GM19324 (cell line): Measurements from ENCODE around the gene PPA1.
"Not testable (repeated sequence)": the region's sequence is repeated elsewhere in the genome, so short reads cannot be mapped to it uniquely, and the experiment has no call there.

ENCODE experiments used
- ATAC-seq: cut with Tn5 transposase; IDR thresholded peaks from one replicate; pipeline ENCODE4 v1.9.1; 2021; ENCODE audit warnings: mild to moderate bottlenecking, moderate library complexity; ENCODE audit not compliant: unreplicated experiment, low FRiP score

Gene PPA1

DNA sequence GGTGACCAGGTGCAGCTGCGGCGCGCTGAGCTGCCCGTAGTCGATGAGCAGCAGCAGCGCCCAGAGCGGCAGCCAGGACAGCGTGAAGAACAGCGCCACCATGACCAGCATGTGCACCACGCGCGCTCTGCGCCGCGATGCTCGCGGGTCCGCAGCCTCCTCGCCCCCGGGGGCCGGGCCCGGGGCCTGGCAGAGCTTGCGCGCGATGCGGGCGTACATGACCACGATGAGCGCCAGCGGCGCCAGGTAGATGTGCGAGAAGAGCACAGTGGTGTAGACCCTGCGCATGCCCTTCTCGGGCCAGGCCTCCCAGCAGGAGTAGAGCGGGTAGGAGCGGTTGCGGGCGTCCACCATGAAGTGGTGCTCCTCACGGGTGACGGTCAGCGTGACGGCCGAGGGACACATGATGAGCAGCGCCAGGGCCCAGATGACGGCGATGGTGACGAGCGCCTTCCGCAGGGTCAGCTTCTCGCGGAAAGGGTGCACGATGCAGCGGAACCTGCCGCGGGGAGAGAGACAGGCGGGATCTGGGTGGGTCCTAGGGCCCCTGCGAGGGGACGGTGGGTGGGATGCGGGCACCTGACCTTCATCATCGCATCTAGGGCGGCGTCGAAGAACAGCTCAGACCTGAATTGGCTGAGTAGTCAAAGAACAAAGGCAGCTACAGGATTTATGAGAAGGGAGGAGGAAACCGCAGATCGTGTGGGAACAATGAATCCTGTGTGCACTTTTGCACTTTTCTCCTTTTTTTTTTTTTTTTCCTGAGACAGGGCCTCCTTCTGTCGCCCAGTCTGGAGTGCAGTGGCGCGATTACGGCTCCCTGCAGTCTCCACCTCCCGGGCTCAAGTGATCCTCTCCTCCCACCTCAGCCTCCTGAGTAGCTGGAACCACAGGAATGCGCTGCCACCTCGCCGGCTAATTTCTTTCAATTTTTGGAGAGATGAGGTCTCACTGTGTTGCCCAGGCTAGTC, 22.4 kb upstream of the PPA1 start:
- no peak for ATAC-seq

DNA sequence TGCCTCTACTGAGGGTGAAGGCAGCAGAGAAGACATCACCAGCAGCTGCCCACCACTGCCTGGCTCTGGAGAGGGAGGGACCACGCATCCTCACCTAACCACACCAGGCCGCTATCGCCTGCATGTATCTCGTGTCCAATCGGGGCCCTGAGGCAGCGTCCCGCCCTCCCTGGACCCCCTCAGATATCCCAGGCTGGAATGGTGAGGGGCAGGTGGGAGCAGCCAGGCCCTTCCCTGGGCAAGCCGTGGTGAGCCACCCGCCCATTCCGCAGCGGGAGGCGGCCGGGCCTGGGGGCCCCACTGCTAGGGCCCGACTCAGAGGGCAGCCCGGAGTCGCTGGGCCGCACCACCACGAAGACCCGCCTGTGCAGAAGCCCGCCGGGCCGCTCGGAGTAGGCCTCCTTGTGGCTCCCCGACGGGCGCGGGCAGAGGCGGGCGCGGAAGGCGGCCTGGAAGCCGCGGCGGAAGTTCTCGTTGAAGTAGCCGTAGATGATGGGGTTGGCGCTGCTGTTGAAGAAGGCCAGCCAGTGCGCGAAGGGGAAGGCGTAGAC, 21.6 kb upstream of the PPA1 start:
- no peak for ATAC-seq

DNA sequence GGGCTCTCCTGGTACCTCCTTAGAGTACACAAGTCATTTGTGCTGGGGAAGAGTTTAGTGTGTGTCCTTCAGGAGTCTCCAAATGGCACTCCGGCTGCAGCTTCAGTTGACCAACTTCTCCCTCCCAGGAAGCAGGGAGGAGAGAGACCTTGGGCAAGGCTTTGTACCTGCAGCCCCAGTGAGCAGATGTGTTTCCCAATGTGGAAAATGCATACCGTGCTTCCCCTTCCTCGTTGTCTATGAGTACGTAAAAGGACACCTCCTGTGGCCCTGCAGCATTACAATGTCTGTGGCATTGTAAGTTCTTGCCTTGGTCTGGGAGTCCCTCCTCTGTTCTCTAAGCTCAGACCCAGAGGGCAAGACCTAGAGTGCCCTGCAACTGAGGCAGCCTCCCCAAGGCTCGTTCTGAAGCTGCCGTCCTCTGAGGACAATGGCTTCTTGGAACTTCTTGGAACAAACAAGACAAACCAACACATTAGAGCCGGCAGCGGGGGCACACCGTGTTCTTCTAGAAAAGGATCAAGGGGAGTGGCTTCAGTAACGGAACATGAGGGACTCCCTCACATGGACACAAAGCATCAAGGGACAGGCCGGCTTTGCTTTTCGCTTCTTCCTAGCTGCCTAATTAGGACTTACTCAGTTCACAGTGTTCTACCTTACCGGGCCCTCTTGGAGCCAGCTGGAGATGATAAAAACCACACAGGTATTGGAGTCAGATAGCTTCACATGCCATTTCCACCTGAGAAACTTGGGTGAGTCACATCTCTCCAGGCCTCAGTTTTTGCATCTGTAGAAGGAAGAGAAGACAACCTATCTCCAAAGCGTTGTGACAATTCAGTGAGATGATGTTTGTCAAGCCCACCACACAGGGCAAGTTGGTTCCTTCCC, 20.9 kb upstream of the PPA1 start:
- no peak for ATAC-seq

GRCh38 chr10:70250961-70251680, 17.9 kb upstream of the PPA1 start:
- ATAC-seq, result no peak

DNA sequence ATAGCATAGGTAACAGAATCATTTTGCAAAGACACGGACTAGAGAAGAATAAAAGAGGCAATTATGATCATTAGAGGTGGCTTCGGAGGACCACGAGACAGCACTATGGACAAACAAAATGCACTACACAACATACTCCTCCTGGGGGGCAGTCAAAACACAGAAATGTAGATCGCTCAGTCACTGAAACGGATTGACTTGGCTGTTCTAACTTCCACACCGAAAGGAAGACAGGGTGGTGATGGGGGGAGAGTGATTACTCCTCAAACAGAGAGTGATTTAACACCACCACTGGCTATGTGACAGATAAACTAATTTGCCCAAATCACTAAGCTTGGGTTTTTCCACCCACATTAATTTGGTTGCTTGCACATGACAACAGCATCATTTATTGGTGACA, 14.1 kb upstream of the PPA1 start:
- no peak for ATAC-seq

DNA sequence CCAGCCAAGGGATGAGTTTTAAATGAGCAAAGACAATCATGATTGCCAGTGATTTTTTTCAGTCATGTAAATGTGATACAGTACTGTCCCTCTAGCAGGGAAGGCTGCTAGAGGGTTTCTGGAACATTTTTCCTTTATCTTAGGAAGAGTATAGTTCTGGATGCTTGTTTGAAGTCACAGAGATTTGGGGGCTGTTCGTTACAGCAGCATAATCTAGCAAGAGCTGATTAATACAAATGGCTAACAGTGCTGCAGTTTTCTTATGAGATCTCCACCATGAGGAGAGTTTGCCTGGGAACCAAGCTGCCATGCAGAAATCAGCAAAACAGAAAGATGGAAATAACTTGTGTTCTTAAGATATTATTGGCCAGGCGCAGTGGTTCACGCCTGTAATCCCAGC, 7.9 kb upstream of the PPA1 start:
- ATAC-seq, result no peak

DNA sequence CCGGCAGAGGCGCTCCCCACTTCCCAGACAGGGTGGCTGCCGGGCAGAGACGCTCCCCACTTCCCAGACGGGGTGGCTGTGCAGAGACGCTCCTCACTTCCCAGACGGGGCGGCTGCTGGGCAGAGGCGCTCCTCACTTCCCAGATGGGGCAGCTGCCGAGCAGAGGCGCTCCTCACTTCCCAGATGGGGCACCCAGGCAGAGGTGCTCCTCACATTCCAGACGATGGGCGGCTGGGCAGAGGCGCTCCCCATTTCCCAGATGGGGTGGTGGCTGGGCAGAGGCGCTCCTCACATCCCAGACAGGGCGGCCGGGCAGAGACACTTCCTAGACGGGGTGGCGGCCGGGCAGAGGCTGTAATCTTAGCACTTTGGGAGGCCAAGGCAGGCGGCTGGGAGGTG, 6.8 kb upstream of the PPA1 start:
- ATAC-seq, result not testable (repeated sequence)

GRCh38 chr10:70239077-70239976, 6.1 kb upstream of the PPA1 start:
- ATAC-seq, result not testable (repeated sequence)

DNA sequence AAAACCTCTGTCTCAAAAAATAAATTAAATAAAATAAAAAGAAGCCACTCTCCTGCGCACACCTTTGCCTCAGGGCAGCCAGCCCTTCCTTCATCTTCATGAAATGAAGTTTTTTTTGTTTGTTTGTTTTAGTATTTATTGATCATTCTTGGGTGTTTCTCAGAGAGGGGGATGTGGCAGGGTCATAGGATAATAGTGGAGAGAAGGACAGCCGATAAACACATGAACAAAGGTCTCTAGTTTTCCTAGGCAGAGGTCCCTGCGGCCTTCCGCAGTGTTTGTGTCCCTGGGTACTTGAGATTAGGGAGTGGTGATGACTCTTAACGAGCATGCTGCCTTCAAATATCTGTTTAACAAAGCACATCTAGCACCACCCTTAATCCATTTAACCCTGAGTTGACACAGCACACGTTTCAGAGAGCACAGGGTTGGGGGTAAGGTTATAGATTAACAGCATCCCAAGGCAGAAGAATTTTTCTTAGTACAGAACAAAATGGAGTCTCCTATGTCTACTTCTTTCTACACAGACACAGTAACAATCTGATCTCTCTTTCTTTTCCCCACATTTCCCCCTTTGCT, 4.8 kb upstream of the PPA1 start:
- ATAC-seq, result not testable (repeated sequence)

DNA sequence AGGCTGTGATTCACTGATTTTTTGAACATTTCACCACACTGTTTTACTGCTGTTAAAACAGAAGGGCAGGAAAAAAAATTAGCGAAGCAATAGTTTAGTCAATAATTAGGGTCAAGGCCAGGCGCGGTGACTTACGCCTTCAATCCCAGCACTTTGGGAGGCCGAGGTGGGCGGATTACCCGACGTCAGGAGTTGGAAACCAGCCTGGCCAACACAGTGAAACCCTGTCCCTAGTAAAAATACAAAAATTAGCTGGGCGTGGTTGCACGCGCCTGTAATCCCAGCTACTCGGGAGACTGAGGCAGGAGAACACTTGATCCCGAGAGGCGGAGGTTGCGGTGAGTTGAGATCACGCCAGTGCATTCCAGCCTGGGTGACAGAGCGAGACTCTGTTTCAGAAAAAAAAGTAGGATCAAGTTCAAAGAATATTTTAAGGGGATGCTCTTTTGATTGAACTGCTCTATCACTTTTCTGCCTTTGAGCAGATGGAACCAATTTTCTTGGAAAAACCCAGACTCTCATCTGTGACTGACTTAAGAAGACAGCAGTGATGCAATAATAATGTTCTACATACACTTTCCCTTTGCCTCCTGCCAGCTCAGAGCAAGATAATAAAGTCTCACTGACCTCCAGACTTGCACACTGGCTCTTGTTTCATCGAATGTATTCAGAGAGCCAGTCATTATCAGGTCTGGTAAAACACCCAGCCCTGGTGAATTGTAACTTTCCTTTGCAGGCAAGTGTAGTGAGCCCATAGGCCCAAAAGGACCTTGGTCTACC, 1.6 kb upstream of the PPA1 start:
- ATAC-seq, result no peak

DNA sequence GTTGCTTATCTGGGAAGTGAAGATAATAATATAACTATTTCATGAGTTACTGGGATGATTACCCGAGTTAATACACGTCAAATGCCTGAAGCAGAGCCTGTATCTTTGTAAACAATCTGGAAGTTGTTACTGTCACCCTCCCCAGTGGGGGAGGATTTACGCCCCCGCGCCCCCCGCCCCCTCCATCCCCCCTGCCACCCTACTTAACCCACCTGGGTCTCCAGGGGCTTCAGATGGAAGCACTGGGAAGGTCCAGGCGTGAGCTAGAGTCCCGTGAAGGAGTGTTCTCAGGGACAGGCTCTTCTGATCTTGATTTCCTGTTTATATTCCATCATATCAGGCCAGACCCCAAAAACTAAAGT, 691 bp upstream of the PPA1 start:
- ATAC-seq, result no peak

DNA sequence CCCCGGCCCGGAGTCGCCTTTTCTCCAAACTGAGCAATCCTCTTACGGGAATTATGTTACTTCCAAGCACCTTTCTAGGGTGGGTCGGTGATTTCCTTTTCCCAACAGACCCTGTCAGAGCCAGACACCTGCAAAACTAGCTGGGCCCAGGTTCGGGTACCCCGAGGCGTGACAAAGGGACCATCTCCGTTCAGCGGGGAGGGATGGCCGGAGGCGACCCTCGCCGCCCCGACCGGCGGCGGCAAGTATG, 445 bp downstream of the PPA1 start:
- ATAC-seq, result no peak

DNA sequence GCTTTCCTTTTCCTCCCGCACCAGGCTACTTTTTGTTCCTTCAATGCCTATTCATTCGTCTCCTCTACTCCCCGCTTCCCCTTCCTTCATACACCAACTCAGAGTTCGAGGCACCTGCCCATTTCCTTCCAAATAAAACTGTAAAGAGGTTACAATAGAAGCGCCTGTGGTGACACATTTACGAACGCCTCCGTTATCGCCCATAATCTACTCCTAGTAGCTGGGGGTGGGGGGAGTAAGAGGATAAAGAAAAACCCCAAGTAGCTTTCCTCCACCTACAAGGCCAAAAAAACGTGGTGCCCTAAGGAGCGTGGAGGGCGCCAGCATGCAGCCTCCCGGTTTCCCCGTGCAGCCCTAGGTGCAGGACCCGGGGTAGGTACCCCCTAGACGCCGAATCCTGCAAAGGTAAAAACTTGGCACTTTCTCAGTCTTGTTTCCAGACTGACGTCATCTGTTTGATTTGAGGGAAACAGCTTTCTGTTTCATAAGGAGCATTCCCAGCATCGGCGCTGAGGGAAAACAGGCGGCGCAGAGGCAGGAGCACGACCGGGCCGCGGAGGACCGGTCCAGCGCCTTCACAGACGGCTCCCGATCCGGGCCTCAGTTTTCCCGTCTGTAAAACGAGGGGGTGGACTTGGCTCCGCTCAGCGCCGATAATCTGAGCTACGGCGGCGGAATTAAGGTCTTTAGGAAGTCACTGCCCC, 922 bp downstream of the PPA1 start:
- ATAC-seq, result no peak

- ATAC-seq, result no peak
Observed at GRCh38 chr10:70228491-70228890, 4.7 kb downstream of the PPA1 start.

GRCh38 chr10:70227548-70228320, 5.5 kb downstream of the PPA1 start:
- ATAC-seq, result no peak

- no peak for ATAC-seq
Observed at GRCh38 chr10:70223728-70224127, 9.5 kb downstream of the PPA1 start.

DNA sequence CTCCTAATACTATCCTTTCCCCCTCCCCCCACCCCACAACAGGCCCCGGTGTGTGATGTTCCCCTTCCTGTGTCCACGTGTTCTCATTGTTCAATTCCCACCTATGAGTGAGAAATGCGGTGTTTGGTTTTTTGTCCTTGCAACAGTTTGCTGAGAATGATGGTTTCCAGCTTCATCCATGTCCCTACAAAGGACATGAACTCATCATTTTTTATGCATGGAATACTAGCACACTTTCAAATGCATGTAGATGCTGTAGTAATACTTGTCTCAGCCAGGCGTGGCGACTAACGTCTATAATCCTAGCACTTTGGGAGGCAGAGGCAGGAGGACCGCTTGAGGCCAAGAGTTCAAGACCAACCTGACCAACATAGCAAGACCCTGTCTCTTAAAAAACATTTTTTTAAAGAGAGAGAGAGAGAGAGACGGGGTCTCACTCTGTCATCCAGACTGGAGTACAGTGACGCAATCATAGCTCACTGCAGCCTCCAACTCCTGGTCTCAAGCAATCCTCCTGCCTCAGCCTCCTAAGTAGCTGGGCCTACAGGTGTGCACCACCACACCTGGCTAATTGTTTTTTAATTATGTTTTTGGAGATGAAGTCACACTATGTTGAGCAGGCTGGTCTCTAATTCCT, 10.3 kb downstream of the PPA1 start:
- not testable (repeated sequence) for ATAC-seq
